NCI-H226 (cell line): ENCODE measurements around the gene TYMP.

Experiments
- DNase-seq: peaks from one replicate; pipeline ENCODE4 v3.0.0-alpha.2; 2015

Gene TYMP, protein sequence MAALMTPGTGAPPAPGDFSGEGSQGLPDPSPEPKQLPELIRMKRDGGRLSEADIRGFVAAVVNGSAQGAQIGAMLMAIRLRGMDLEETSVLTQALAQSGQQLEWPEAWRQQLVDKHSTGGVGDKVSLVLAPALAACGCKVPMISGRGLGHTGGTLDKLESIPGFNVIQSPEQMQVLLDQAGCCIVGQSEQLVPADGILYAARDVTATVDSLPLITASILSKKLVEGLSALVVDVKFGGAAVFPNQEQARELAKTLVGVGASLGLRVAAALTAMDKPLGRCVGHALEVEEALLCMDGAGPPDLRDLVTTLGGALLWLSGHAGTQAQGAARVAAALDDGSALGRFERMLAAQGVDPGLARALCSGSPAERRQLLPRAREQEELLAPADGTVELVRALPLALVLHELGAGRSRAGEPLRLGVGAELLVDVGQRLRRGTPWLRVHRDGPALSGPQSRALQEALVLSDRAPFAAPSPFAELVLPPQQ

DNA sequence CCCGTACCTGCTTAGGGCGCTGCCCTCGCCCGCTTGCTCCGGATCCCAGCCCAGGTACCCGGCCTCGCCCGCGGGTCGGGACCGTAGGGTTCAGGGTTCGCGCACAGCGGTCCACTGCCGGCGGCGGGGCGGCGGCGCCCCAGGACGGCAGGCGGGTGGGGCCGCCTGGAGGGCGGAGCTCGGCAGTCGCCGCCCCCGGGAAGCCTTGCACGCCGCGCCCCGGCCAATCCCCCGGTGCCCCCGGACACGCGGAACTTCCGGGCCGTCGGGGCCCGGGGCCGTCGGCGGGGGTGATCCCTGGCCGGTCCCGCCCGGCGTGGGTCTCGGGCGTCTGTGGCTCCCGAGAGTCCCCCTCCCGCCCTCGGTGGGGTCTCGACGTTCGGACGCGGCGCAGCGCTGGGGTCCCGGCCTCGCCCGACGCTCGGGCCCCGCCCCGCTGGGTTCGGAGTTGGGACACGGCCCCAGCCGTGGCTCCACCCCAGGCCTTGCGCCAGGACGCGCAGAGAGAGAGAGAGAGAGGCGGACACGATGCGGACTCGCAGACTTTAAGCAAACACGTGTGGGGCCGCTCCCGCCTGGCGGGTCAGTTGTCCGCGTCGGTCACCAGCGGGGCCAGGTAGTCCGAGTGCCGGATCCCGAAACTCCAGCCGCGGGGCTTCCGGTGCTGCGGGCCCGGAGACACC lies at the start of gene TYMP:
TSS of gene TYMP (minus strand) at position 116 of the 683 bp plus-strand sequence. CDS start 303 bp downstream, outside the sequence.
- peak; percentile 49 for DNase-seq

DNA sequence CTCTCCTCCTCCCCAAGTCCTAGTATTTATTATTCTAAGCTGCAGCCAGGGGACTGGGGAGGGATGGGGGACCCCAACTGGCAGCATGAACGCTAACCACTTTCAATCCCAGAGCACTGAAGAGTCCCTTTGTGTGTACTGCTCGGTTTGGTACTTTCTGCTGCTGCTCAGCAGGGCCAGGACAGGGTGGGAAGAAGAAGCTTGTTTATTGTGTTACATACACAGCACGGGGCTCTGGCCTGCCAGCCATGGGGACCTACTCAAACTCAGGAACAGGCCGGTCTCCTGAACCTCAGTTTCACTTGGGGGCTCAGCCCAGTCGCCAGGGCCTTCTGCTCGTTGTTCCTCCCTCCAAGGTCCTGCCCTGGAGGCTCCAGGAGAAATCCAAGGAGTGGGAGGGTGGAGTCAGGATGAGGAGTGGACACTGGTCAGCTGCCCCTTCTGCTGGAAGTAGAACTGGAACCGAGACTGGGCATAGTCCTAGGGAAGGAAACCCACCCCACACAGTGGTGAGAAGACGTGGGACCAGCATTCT lies 49.0 kb upstream of the TYMP start:
- no peak for DNase-seq

DNA sequence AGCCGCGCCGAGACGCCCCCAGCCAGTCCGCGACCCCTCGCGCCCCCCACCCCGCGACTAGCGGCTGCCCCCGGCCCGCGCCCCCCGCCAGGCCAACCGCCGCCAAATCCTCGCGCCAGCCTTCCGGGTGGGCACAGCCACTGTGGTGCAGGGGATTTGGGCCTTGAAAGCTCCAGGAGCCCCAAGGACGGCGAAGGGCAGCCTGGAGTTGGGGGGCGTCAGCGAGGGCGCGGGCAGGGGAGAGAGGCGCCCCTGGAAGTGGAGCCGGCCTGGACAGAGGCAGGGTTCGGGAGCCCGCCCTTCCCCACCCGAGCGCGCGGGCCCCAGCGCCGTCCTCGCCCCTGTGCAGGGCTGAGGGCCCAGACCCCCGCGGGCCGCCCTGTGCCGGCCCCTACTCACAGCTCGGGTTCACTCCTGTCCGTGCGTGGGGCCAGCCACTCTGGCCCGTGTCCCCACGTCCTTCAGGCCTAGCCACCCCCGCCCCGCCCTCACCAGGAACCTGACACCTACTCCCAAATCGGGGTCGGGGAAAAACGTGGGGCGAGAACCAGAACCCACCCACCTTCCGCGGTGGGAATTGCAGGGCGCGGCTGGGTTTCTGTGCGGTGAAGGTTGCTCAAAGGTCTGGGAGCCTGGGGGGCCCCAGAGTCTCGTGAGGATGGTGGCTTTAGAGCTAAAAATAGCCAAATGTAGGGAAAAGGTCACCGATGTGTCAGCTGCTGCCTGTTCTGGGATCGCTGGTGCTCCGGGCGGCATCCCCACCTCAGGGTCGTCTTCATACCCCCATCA lies 48.4 kb upstream of the TYMP start, which contains the start of gene CPT1B:
TSS of gene CPT1B (minus strand) at position 441 of the 789 bp plus-strand sequence. CDS start 512 bp downstream, outside the sequence.
- DNase-seq: no peak

GRCh38 chr22:50577697-50577986 lies 47.8 kb upstream of the TYMP start:
- no peak for DNase-seq

- no peak for DNase-seq
Measured at GRCh38 chr22:50576806-50577696, 47.2 kb upstream of the TYMP start.

GRCh38 chr22:50576070-50576469 lies 46.3 kb upstream of the TYMP start:
- DNase-seq: no peak

GRCh38 chr22:50575426-50575941 lies 45.7 kb upstream of the TYMP start:
- no peak for DNase-seq

DNA sequence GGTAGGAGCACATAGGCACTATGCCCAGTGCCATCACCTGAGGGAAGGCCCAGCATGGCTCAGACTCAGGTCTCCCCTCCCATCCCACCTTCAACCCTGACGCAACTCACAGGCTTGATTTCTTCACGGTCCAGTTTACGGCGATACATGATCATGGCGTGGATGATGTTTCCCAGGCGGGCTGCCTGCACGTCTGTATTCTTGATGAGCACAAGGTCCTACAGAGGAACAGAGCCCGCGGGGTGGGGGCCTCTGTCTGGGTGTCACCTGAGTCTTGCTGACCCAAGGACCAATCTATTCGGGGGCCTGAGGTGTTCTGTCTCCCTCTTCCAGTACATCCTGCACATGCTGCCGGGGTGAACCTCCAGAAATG lies 44.6 kb upstream of the TYMP start:
- DNase-seq: no peak

- DNase-seq: no peak
Measured at GRCh38 chr22:50573491-50574382, 43.9 kb upstream of the TYMP start.

- no peak for DNase-seq
Measured at GRCh38 chr22:50572965-50573364, 43.2 kb upstream of the TYMP start.

DNA sequence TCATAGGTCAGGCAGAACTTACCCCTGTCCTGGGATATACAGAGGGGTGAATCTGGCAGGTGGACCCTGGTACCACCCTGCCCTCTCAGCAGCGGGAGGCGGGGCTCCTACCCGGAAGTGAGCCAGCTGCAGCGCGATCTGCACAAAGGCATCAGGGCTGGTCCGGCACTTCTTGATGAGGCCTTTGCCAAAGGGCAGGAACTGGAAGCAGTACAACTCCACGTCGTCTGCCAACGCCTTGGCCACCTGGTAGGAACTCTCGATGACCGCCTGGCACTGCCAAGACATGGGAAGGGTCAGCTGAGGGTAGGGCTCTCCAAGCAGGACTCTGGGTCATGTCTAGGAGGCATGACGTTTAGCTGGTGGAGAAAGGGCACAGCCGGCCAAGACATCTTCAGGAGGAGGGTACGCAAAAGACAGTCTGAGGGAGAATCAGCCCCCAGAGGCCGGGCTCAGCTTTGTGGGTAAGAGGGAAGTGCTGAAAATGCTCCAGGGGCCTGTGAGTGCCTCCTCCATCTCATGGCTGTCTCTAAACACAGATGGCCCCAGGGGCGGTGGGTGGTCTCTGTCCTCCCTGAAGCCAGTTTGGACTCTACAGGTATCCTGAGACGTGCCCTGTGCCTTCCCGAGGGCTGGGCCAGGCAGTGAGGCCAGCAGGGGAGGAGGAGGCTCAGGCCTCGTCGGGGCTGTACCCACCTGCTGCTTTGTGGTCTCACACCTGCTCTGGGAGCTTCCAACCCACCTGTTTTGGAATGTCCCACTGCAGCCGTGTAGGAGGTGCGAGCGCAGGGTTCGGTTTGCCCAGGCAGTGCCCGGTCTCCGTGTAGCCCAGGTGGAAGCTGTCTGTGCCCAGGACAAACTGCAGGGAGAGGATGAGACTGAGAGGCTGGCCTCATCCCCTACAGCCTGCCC lies 41.7 kb upstream of the TYMP start:
- DNase-seq: no peak

DNA sequence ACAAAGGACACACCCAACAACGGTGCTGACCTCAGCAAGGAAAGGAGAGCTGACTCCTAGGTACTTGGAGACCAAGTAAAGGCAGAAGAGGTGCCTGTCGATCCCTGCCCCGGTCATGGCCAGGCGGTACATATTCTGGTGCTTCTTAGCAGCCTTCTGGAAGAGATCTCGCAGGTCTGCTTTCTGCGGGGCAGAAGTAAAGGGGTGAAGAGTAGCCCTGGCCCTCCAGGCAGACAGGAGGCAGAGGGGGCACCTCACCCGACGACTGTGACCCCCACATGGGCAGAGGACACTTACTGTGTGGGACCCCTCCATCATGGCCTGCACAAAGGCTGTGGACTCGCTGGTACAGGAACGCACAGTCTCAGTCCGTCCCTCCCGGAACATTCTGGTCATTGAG lies 41.0 kb upstream of the TYMP start:
- DNase-seq: no peak

DNA sequence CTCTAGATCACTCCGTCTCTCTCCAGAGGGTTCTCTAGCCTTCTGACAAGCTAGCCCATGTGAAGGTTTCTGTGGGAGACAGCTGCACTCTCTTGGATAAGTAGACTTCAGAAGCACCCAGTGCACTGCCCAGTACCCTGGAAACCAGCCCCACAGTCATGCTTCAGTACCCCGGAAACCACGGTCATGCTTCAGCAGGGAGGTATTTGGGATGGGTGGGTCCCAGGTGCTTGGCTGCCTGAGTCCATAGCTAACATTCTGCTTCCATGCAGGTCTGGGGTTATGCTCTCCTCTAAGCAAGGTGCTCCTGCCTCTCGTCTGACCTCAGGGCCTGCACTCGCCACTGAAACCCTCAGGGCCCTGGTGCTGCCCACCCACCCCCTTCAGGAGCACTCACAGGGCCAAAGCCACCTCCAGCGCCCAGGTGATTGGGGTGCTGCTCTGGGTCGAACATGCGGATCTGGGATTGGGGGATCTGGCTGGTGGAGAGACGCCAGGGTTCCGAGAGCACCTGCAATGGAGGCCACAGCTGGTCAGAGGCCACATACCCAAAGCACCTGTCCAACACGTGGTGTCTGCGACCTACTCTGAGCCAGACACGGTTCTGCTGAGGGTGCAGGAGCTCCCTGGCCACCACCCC lies 40.2 kb upstream of the TYMP start:
- no peak for DNase-seq

- no peak for DNase-seq
Measured at GRCh38 chr22:50569041-50569459, 39.2 kb upstream of the TYMP start.

- no peak for DNase-seq
Measured at GRCh38 chr22:50568626-50569025, 38.8 kb upstream of the TYMP start.

DNA sequence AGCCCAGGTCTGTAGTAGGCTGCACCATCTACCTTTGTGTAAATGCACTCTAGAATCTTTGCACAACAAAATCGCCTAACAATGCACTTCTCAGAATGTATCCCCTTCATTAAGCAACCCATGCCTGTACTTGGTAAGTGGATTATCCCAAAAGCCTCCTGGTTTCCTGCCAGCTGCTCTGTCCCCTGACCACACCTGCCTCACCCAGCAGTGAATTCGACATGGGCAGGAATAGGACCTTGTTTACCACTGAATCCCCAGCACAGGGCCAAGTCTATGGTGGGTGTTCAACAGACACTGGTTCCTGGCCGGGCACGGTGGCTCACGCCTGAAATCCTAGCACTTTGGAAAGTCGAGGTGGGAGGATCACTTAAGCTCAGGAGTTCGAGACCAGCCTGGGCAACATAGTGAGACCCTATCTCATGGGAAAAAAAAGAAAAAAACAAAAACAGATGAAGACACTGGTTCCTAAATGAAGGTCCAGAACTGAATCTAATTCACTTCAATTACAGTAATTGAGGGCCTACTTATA lies 38.0 kb upstream of the TYMP start:
- DNase-seq: no peak

DNA sequence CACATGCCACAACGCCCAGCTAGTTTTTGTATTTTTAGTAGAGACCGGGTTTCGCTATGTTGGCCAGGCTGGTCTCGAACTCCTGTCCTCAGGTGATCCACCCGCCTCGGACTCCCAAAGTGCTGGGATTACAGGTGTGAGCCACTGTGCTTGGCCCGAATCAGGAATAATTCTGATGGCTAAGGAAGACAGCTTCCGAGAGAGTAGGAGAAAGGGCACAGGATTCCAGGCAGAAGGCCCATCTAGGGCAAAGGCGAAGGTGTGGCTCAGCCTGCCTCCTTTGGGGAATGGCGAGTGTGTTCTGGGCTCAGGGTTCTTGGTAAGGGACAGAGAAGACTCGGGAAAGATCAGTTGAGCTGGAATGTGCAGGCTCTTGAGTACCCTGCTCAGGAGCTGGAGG lies 34.5 kb upstream of the TYMP start:
- no peak for DNase-seq

DNA sequence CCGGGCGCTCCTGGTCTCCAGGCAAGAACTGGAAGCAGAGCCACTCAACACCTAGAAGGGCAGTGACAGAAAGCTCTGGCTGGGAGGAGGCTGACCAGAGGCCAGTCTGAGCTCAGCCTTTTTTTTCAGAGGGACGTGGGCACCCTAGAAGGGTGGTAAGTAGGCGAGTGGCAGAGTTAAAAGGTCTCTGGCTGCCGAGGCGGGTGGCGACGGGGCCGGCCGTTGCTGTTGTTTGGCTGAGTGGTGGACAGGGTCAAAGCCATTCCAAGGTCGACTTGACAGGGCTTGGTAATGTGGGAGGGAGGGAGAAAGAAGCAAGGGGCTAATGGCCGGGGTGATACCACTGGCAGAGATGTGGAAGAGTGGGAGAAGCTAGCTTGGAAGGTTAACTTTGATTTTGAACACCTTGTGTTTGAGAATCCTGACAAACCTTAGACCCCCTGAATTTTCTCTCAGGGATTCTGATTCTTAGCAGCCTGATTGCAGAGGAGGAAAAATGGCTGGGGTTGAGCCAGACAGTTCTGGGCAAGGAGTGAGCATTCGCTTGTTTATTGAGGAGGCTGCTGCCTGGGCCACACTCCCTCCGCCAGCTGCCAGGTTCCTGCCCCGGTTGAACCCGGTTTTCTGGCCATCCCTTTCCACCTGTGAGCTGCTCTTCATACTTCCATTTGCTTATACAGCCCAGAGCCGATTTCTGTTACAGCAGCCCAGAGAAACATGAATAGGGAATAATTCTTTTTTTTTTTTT lies 33.8 kb upstream of the TYMP start:
- no peak for DNase-seq
